ENCODE measurements around the gene SLC2A9.

DNA sequence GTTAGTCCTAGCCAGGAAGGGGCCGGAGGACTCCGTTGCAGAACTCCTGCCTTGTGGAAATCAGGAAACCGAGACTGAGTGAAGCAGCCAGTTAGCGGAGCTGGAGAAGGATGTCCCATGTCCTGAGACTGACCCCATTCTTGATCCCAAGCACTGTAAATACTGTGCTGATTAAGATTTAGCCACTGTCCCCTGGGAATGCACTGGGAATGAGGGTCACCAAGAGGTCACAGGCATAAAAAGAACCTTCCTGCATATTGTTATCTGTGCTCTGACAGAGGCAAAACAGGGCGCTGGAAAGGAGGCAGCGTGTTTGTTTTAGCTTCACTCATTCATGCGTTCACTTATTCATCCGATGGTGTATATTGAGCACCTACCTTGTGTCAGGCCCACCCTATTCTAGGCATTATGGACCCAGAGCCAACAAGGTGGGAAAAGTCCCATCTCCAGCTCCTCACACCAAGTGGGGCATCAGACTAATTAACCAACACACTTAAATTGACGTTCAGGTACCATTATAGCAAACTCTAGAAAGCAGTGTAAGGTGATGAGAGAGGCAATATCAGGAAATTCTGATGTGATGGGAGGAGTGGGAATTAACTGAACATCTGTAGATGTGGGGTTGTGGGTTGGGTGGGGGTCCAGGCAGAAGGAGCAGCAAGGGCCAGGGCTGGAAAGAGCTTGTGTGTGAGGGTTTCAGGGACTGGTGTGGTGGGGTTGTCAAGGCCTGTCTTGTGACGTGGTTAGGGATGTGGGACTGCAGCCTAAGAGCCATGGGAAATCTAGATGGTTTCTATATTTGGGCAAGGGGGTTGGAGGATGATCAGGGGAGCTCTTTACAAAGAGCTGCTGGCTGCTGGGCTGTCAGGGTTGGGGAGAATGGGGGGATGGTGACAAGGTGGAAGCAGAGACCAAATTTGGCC lies 10.6 kb upstream of the SLC2A9 start:
- TF ChIP-seq, protein P1, sequence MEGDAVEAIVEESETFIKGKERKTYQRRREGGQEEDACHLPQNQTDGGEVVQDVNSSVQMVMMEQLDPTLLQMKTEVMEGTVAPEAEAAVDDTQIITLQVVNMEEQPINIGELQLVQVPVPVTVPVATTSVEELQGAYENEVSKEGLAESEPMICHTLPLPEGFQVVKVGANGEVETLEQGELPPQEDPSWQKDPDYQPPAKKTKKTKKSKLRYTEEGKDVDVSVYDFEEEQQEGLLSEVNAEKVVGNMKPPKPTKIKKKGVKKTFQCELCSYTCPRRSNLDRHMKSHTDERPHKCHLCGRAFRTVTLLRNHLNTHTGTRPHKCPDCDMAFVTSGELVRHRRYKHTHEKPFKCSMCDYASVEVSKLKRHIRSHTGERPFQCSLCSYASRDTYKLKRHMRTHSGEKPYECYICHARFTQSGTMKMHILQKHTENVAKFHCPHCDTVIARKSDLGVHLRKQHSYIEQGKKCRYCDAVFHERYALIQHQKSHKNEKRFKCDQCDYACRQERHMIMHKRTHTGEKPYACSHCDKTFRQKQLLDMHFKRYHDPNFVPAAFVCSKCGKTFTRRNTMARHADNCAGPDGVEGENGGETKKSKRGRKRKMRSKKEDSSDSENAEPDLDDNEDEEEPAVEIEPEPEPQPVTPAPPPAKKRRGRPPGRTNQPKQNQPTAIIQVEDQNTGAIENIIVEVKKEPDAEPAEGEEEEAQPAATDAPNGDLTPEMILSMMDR (IDR thresholded peaks at IDR 0.05), result no peak
- TF ChIP-seq POLR2AphosphoS5 (IDR thresholded peaks at IDR 0.05), result peak in 1 of 3 donors; percentile 6
- TF ChIP-seq POLR2A (IDR thresholded peaks at IDR 0.05), result no peak

Data from stomach (tissue), 4 donors.